Heart left ventricle (tissue), 16 donors: ENCODE data around the gene GIMAP7. TPM values are rescaled to one million over a fixed set of nuclear protein-coding genes. Genes with fewer than 3 reads are reported as not detected.

ENCODE experiments used
- ATAC-seq, 4 donors: fragments of 200-7000 bp; cut with Tn5 transposase; one replicate each; pipeline ENCODE4 v1.9.1; 2020 to 2022; ENCODE audit warnings: moderate library complexity in 4 of 4, mild to moderate bottlenecking in 3 of 4, moderate number of reproducible peaks in 1 of 4
- DNase-seq, 5 donors: peaks; one replicate each; pipeline ENCODE4 v3.0.0-alpha.2; 2020
- H3K27ac ChIP-seq, 12 donors: fragments of 200-600 bp; sonication (generic) in 4 of 12; one replicate each; pipeline versions ENCODE4 v1.5.0 to v1.8.0; 2016 to 2022; ENCODE audit warnings: mild to moderate bottlenecking in 2 of 12
- H3K27me3 ChIP-seq, 9 donors: fragments of 200-600 bp; sonication (generic) in 2 of 9; one replicate each; pipeline versions ENCODE4 v1.5.1 to v1.8.0; 2016 to 2022; ENCODE audit warnings: mild to moderate bottlenecking in 3 of 9
- H3K36me3 ChIP-seq, 9 donors: fragments of 200-600 bp; sonication (generic) in 2 of 9; one replicate each; pipeline versions ENCODE4 v1.5.0 to v1.8.0; 2018 to 2022; ENCODE audit warnings: mild to moderate bottlenecking in 2 of 9
- H3K4me1 ChIP-seq, 12 donors: fragments of 200-600 bp; sonication (generic) in 4 of 12; one replicate each; pipeline versions ENCODE4 v1.5.0 to v1.8.0; 2016 to 2022; ENCODE audit warnings: mild to moderate bottlenecking in 3 of 12
- H3K4me3 ChIP-seq, 12 donors: fragments of 200-600 bp; sonication (generic) in 4 of 12; one replicate each; pipeline versions ENCODE4 v1.5.0 to v1.8.0; 2017 to 2022; ENCODE audit warnings: mild to moderate bottlenecking in 9 of 12, moderate library complexity in 4 of 12
- H3K9me3 ChIP-seq, 12 donors: fragments of 200-600 bp; sonication (generic) in 4 of 12; one replicate each; pipeline versions ENCODE4 v1.5.0 to v1.8.0; 2016 to 2022; ENCODE audit warnings: mild to moderate bottlenecking in 1 of 12
- CTCF ChIP-seq, 12 donors: fragments of 200-600 bp; sonication (generic) in 4 of 12; IDR thresholded peaks; one replicate each; pipeline versions ENCODE4 v1.5.0 to v1.8.0; 2018 to 2022; ENCODE audit warnings: antibody characterized with exemption in 12 of 12, mild to moderate bottlenecking in 5 of 12
- POLR2A ChIP-seq, 2 donors: fragments of 450-650 bp; IDR thresholded peaks; one replicate each; pipeline ENCODE4 v1.6.1; 2017; ENCODE audit warnings: antibody characterized with exemption in 2 of 2, mild to moderate bottlenecking in 2 of 2, moderate library complexity in 2 of 2
- whole genome bisulfite sequencing, 4 donors: extraction: QIAGEN DNeasy Blood & Tissue Kit in 2 of 4; methylation state at CpG; one replicate each; pipeline versions ENCODE4 v1.1.5 to v1.1.7; 2013 to 2018; 5-methylcytosine and 5-hydroxymethylcytosine counted together
- intact Hi-C, 10 donors: fragments of 100-400 bp; cut with DNase I; formaldehyde crosslinking; loops; one replicate each; pipeline versions ENCODE4 v1.11.1 to v1.14.2; 2022
- polyA plus RNA-seq, 2 donors: library from polyadenylated mRNA; stranded (reverse); fragments of 200-250 nt; gene quantifications; one replicate each; pipeline ENCODE4 v1.2.3, GENCODE V29; 2013
- total RNA-seq, 9 donors: library from RNA; depleted of rRNA in 2 of 9; stranded (reverse); fragments of >200 nt in 2 of 9; fragmentation: NEBNext Ultra II Directional in 3 of 9; extraction: Animal tissue kit (Norgen Biotek cat#: 25700) in 3 of 9; gene quantifications; one replicate each; pipeline versions ENCODE4 v1.1.0 to v1.2.4, GENCODE V29; 2016 to 2023
- donor health status: ischemic (EF 13 %, LVEDD 7.1; RV severe dilation, severe dysfunction).
- donor health status: healthy with polysubstance abuse.
- donor health status: DM: no; HTN: yes; CAD: no.
- donor health status: DM: no; HTN: no; CAD: no.
- donor health status: ischemic (EF 25% LVEDD 6.9; RV normal size, moderate dysfunction).
- donor health status: ischemic (EF 25% LVEDD 5.7; RV mildly dilated, moderate dysfunction).
- donor health status: healthy.
- donor health status: DM: yes; HTN: yes; CAD: no.
- donor health status: ischemic (EF 35%, LVEDD 5.7; RV mildly dilated, moderate dysfunction).
- donor health status: nonischemic (EF 11% LVEDD 7.7; RV severe dilation, severe dysfunction).
- donor health status: DM: yes; HTN: yes; CAD: no.
- donor health status: PGD.
- donor health status: ischemic (EF 29% LVEDD 5.4; RV normal size, mild dysfunction).
- donor health status: nonischemic (EF 23%, LVEDD 6.1; RV moderate dilation, normal function).

Gene GIMAP7
- total and polyA plus RNA-seq, 11 donors = 14.4 to 48.0 (median 20.0) TPM

DNA sequence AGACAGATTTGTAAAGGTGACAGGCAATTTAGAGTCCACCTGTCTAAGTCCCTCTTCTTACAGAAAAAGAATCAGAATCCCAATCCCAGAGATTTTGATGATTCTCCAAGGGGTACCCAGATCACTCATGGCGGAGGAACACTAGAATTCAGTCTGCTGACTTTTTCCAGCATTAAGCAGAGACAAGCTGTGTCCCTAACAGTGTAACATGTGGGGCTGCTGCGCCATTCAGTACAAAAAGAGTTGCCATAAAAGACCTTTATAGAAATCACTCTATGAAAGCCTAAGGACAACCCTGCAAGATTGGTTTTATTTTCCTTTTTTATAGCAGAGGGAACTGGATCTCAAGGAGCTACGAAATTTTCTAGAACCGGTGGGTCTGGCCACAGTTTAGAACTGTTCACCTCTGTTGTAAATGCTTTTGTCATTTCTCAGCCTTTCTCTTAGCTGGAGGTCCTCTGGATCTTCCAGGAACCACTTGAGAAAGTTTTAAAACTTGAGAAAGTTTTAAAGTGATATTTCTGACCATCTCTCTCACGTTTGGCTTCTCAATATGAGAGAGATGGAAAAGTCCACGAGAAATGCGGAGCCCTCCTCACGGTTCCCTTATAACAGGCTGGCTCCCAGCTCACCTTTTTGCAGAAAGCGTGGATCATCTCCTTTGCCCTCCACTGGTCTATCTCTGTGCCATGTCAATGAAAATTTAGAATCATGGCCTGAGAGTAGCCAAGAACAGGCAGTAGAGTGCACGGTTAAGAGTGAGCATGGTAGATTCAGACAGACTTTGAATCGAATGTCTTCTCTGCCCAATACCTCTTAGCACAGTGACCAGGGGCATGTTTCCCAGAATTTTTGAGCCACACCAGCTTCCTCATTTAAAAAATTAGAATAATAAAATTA is 826 bp downstream of the GIMAP7 start:
- peaks cover 0 to 29% (median 2%) of the 10 kb centered on the region in 12 donors for H3K4me1 ChIP-seq
- H3K4me3 ChIP-seq = peak overlapping the region; percentile 24 to 69 (median 60)
- H3K9me3 ChIP-seq = no peaks in the 10 kb centered on the region
- peak overlapping the region; percentile 66 to 92 (median 85) for H3K27ac ChIP-seq
- 57 to 72% (median 62%) methylated on average over 11 of the region's 11 CpGs for WGBS, 4 donors
- ATAC-seq (peak in 1 of 4 donors; percentile 52), DNase-seq (no peak)
- no peak for TF ChIP-seq POLR2A (IDR thresholded peaks at IDR 0.05)
- no peak for TF ChIP-seq CTCF (IDR thresholded peaks at IDR 0.05)
- peaks cover 0 to 11% (median 0%) of the 10 kb centered on the region in 9 donors for H3K36me3 ChIP-seq
- intact Hi-C loops = loop anchor here in 5 of 10 donors (2.0 to 5.0 kb wide), 10 partner anchors 33 to 239 kb away; partner anchors contain the start of genes GIMAP6 (in 3 of the 5), GIMAP8 (in 3 of the 5), GIMAP4 (in 1 of the 5) and GIMAP5 (in 1 of the 5)
- H3K27me3 ChIP-seq = no peaks in the 10 kb centered on the region

DNA sequence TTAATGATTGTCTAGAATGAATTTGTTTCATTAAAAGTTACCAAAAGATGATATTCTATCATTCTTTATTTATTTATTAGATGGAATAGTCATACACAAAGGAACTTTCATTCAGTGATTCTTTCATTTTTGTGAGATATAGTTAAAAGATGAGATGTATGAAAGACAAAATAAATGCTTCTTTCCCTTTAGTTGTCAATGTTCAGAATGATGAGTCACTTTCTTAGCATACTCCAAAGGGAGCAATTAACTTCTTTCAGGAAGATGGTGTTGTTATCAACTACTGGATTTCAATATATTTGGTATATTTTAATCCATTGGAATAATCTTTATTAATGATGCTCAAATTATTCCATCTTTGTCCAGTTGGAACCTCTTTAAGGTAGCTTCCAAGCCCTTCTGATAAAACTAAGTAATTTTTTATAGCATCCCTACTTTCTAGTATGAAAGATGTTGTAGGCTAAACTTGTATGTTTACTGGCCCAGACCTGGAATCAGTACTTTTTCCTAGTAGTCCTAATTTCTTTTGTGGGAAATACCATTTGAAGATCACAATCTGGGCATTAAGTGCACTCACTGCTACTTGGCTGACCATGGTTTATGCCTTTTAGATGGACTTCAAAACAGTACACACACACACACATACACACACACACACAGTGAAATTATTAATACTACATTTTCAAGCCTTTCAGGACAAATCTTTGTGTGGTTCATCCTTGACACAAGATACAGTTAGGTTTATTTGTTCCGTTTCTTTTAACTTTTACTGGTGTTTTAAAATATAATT is 2.5 kb downstream of the GIMAP7 start:
- peak overlapping the region; percentile 66 to 92 (median 85) for H3K27ac ChIP-seq
- H3K36me3 ChIP-seq = peaks cover 0 to 26% (median 10%) of the 10 kb centered on the region in 9 donors
- intact Hi-C loops = loop anchor here in 4 of 10 donors (2.0 to 5.0 kb wide), 8 partner anchors 35 to 235 kb away; partner anchors contain the start of genes GIMAP6 (in 3 of the 4), GIMAP8 (in 2 of the 4), GIMAP4 (in 1 of the 4) and GIMAP5 (in 1 of the 4)
- WGBS, 4 donors = 65 to 72% (median 67%) methylated on average over 1 of the region's 1 CpG
- ATAC-seq (no peak), DNase-seq (no peak)
- TF ChIP-seq POLR2A (IDR thresholded peaks at IDR 0.05) = no peak
- no peak for TF ChIP-seq CTCF (IDR thresholded peaks at IDR 0.05)
- H3K9me3 ChIP-seq = no peaks in the 10 kb centered on the region
- peaks cover 0 to 38% (median 2%) of the 10 kb centered on the region in 12 donors for H3K4me1 ChIP-seq
- no peaks in the 10 kb centered on the region for H3K27me3 ChIP-seq
- peak overlapping the region in 11 of 12 donors; percentile 46 to 69 (median 62) for H3K4me3 ChIP-seq

GRCh38 chr7:150519310-150519709 is 4.6 kb downstream of the GIMAP7 start:
- Histone ChIP-seq H3K4me1 (peaks cover 0 to 26% (median 0%) of the 10 kb centered on the region in 12 donors), H3K4me3 (peak overlapping the region in 10 of 12 donors; percentile 23 to 69 (median 62)), H3K27ac (peak overlapping the region; percentile 43 to 92 (median 85)), H3K27me3 (no peaks in the 10 kb centered on the region), H3K9me3 (no peaks in the 10 kb centered on the region), H3K36me3 (peaks cover 0 to 26% (median 10%) of the 10 kb centered on the region in 9 donors)
- DNase-seq (no peak), ATAC-seq (no peak)
- TF ChIP-seq CTCF (IDR thresholded peaks at IDR 0.05) (no peak), POLR2A (IDR thresholded peaks at IDR 0.05) (no peak)
- intact Hi-C loops = loop anchor here in 4 of 10 donors (5.0 kb wide), 7 partner anchors 37 to 233 kb away; partner anchors contain the start of genes GIMAP6 (in 3 of the 4), GIMAP8 (in 2 of the 4), GIMAP4 (in 1 of the 4) and GIMAP5 (in 1 of the 4)
- 51 to 67% (median 56%) methylated on average over 2 of the region's 2 CpGs for WGBS, 4 donors
